ENCODE results near the gene TAF5L.

Gene TAF5L

GRCh38 chr1:229617351-229618100, 8.4 kb downstream of the TAF5L start:
- no peak for DNase-seq (ENCODE audit: low read depth in 2 of 2)
- H3K4me3 ChIP-seq (replicated peaks in 1 of 2; ENCODE audit: low read depth in 2 of 2, low read length in 2 of 2), result no peak overlapping the region
- TF ChIP-seq CTCF (IDR thresholded peaks at IDR 0.05; ENCODE audit: low read depth, low read length), result no peak

GRCh38 chr1:229614701-229615100, 11.2 kb downstream of the TAF5L start:
- TF ChIP-seq CTCF (IDR thresholded peaks at IDR 0.05; ENCODE audit: low read depth, low read length), result no peak
- no peak for DNase-seq (ENCODE audit: low read depth in 2 of 2)
- H3K4me3 ChIP-seq (replicated peaks in 1 of 2; ENCODE audit: low read depth in 2 of 2, low read length in 2 of 2), result no peak overlapping the region

GRCh38 chr1:229613938-229614337, 12.0 kb downstream of the TAF5L start:
- H3K4me3 ChIP-seq (replicated peaks in 1 of 2; ENCODE audit: low read depth in 2 of 2, low read length in 2 of 2), result no peak overlapping the region
- no peak for TF ChIP-seq CTCF (IDR thresholded peaks at IDR 0.05; ENCODE audit: low read depth, low read length)
- DNase-seq (ENCODE audit: low read depth in 2 of 2), result no peak

GRCh38 chr1:229608590-229608989, 17.3 kb downstream of the TAF5L start:
- no peak overlapping the region for H3K4me3 ChIP-seq (replicated peaks in 1 of 2; ENCODE audit: low read depth in 2 of 2, low read length in 2 of 2)
- DNase-seq (ENCODE audit: low read depth in 2 of 2), result no peak
- TF ChIP-seq CTCF (IDR thresholded peaks at IDR 0.05; ENCODE audit: low read depth, low read length), result no peak

- no peak overlapping the region for H3K4me3 ChIP-seq (replicated peaks in 1 of 2; ENCODE audit: low read depth in 2 of 2, low read length in 2 of 2)
- no peak for DNase-seq (ENCODE audit: low read depth in 2 of 2)
- no peak for TF ChIP-seq CTCF (IDR thresholded peaks at IDR 0.05; ENCODE audit: low read depth, low read length)
Measured at GRCh38 chr1:229607370-229607769, 18.6 kb downstream of the TAF5L start.

GRCh38 chr1:229603371-229604005, 22.4 kb downstream of the TAF5L start:
- TF ChIP-seq CTCF (IDR thresholded peaks at IDR 0.05; ENCODE audit: low read depth, low read length), result no peak
- no peak for DNase-seq (ENCODE audit: low read depth in 2 of 2)
- no peak overlapping the region for H3K4me3 ChIP-seq (replicated peaks in 1 of 2; ENCODE audit: low read depth in 2 of 2, low read length in 2 of 2)
